Measurements from ENCODE around the gene LCORL. TPM values are rescaled to one million over a fixed set of nuclear protein-coding genes. Genes with fewer than 3 reads are reported as not detected.
"Not testable (repeated sequence)": the region's sequence is repeated elsewhere in the genome, so short reads cannot be mapped to it uniquely, and the experiment has no call there.

LCORL gene
- total RNA-seq, 1 donor from 2014 or later, result 12.6 TPM

GRCh38 chr4:18042012-18042411, 20.5 kb upstream of the LCORL start:
- DNase-seq (no peak), ATAC-seq (no peak)
- Histone ChIP-seq H3K9me3 (no peaks in the 10 kb centered on the region), H3K4me1 (no peaks in the 10 kb centered on the region), H3K4me3 (no peak overlapping the region), H3K27ac (no peak overlapping the region), H3K36me3 (no peaks in the 10 kb centered on the region), H3K27me3 (no peaks in the 10 kb centered on the region)
- no peak for TF ChIP-seq CTCF (IDR thresholded peaks at IDR 0.05)
- intact Hi-C loops (cut with DNase I), result no loop called here

GRCh38 chr4:18041114-18041513, 19.6 kb upstream of the LCORL start:
- ATAC-seq (no peak), DNase-seq (no peak)
- TF ChIP-seq CTCF (IDR thresholded peaks at IDR 0.05), result no peak
- Histone ChIP-seq H3K27me3 (no peaks in the 10 kb centered on the region), H3K4me3 (no peak overlapping the region), H3K4me1 (no peaks in the 10 kb centered on the region), H3K9me3 (no peaks in the 10 kb centered on the region), H3K27ac (no peak overlapping the region), H3K36me3 (no peaks in the 10 kb centered on the region)
- intact Hi-C loops (cut with DNase I), result no loop called here

GRCh38 chr4:18039113-18039512, 17.6 kb upstream of the LCORL start:
- H3K27ac ChIP-seq, result no peak overlapping the region
- H3K9me3 ChIP-seq, result no peaks in the 10 kb centered on the region
- no peaks in the 10 kb centered on the region for H3K4me1 ChIP-seq
- no peak for ATAC-seq
- DNase-seq, result no peak
- H3K4me3 ChIP-seq, result no peak overlapping the region
- H3K27me3 ChIP-seq, result no peaks in the 10 kb centered on the region
- intact Hi-C loops (cut with DNase I), result no loop called here
- no peaks in the 10 kb centered on the region for H3K36me3 ChIP-seq
- no peak for TF ChIP-seq CTCF (IDR thresholded peaks at IDR 0.05)

- H3K4me1 ChIP-seq; DNase-seq; H3K4me3 ChIP-seq; intact Hi-C loops (cut with DNase I); ATAC-seq; H3K9me3 ChIP-seq; H3K27ac ChIP-seq; H3K36me3 ChIP-seq; H3K27me3 ChIP-seq: not testable (repeated sequence)
Measured at GRCh38 chr4:18036369-18036768, 14.8 kb upstream of the LCORL start.

- no peaks in the 10 kb centered on the region for H3K36me3 ChIP-seq
- peaks cover 5% of the 10 kb centered on the region for H3K27me3 ChIP-seq
- intact Hi-C loops (cut with DNase I), result no loop called here
- no peak overlapping the region for H3K27ac ChIP-seq
- H3K4me3 ChIP-seq, result no peak overlapping the region
- no peaks in the 10 kb centered on the region for H3K9me3 ChIP-seq
- no peak for DNase-seq
- no peaks in the 10 kb centered on the region for H3K4me1 ChIP-seq
- no peak for ATAC-seq
- no peak for TF ChIP-seq CTCF (IDR thresholded peaks at IDR 0.05)
Measured at GRCh38 chr4:18034099-18034498, 12.5 kb upstream of the LCORL start.

GRCh38 chr4:18033111-18034085, 11.8 kb upstream of the LCORL start:
- ATAC-seq, result no peak
- Histone ChIP-seq H3K4me3 (no peak overlapping the region), H3K36me3 (no peaks in the 10 kb centered on the region), H3K4me1 (no peaks in the 10 kb centered on the region), H3K27me3 (peaks cover 5% of the 10 kb centered on the region), H3K9me3 (no peaks in the 10 kb centered on the region), H3K27ac (no peak overlapping the region)
- no peak for TF ChIP-seq CTCF (IDR thresholded peaks at IDR 0.05)
- intact Hi-C loops (cut with DNase I), result no loop called here
- no peak for DNase-seq

Data from upper lobe of right lung (tissue), 1 donor.